T47D (cell line): Measurements from ENCODE around the gene MYO18B.

ENCODE experiments used
- DNase-seq, 2 experiments: peaks; one replicate each; pipeline versions ENCODE4 v3.0.0 to v3.0.0-alpha.2; 2011 to 2012; ENCODE audit warnings: low read depth in 1 of 2, low spot score in 1 of 2
- JUND ChIP-seq: IDR thresholded peaks from 2 replicates; pipeline ENCODE4 v1.6.1; 2012; ENCODE audit warnings: low read depth
- in situ Hi-C: cut with HindIII; loops from 2 replicates; pipeline ENCODE4 v1.10.0; 2016; ENCODE audit warnings: low sequenced_read_pairs, low pct_unique_long_range_greater_than_20kb

The MYO18B gene

DNA sequence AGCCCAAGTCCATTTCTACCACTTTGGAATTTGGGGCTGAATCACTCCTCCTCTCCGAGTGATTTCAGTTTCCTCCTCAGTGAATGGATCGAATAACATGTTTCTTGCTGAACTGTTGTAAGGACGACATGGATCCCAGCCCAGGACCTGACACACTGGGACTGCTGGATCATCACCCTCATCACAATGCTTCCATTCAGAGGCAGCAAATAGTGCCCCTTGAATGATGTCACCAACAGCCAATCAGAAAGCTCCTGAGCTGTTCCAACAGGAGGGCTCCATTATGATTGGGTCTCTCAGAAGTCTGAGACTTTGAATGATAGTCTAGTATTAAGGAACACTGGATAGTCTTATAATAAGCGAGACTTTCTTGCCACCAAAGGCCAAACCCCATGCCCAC is 158.9 kb downstream of the MYO18B start:
- in situ Hi-C loops = no loop called here
- no peak for DNase-seq
- TF ChIP-seq JUND = no peak

DNA sequence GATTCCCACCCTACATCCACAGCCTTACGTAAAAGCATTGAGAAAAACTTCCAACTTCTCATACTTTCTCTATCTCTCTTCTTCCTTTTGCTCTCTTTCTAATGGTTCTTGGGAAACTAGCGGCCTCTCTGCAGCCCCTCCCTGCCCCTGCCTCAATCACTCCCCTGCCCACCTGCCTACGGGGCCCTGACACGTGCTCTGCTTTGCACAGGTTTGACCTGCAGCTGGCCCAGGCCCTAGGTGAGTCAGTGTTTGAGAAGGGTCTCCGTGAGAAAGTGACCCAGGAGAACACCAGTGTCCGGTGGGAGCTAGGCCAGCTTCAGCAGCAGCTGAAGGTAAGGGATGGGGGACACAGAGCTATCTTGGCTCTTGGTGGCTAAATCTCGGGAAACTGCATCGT is 160.4 kb downstream of the MYO18B start:
- in situ Hi-C loops = no loop called here
- DNase-seq = no peak
- TF ChIP-seq JUND = no peak

DNA sequence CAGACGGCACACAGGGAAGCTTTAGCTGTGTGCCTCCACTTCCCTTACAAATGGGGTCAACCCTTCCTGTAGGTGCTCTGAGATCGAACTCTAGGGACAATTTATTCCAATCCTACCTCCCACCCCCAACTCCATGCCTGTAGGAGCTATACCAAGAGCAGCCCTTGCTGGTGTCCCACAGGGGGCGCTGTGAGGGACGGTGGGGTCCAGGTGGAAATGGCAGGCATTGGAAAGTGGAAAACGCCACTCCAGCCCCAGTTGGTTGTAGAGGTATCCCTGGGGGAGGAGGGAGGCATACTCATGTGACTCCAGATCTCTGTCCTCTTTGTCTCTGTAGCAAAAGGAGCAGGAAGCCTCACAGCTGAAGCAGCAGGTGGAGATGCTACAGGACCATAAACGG is 161.3 kb downstream of the MYO18B start:
- in situ Hi-C loops = no loop called here
- DNase-seq = no peak
- no peak for TF ChIP-seq JUND

DNA sequence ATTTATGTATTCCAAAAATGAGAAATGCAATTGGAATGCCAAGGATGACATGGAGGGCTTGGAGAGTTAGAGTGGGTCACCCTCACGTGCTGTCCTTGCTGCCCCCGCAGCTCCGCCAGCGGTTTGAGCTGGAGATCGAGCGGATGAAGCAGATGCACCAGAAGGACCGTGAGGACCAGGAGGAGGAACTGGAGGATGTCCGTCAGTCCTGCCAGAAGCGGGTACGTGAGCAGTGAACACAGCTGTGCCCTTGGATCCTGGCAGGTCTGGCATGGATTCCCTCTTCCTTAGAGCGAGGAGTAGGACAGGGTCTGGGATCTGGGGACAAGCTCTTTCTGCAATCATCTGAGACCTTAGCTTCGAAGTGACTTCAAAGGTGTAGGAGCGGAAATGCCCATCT is 166.2 kb downstream of the MYO18B start:
- in situ Hi-C loops = no loop called here
- TF ChIP-seq JUND = no peak
- no peak for DNase-seq

DNA sequence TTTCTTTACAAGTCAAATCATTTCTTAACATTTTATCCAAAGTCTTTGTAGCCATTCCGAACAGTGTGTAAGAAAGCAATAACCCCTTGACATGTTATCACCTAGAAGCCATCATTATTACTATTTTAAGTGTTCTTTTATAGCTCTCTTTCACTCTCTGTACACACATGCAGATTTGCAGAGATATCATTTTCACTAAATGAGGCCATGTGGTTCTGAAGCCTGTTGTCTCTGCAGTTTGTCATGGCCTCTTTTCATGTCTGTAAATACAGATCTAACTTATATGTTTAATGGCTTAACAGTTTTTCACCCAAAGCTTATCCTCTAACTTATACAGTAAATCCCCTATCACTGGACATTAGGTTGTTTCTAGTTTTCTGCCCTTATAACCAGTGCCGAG is 166.8 kb downstream of the MYO18B start:
- DNase-seq = no peak
- in situ Hi-C loops = no loop called here
- no peak for TF ChIP-seq JUND

DNA sequence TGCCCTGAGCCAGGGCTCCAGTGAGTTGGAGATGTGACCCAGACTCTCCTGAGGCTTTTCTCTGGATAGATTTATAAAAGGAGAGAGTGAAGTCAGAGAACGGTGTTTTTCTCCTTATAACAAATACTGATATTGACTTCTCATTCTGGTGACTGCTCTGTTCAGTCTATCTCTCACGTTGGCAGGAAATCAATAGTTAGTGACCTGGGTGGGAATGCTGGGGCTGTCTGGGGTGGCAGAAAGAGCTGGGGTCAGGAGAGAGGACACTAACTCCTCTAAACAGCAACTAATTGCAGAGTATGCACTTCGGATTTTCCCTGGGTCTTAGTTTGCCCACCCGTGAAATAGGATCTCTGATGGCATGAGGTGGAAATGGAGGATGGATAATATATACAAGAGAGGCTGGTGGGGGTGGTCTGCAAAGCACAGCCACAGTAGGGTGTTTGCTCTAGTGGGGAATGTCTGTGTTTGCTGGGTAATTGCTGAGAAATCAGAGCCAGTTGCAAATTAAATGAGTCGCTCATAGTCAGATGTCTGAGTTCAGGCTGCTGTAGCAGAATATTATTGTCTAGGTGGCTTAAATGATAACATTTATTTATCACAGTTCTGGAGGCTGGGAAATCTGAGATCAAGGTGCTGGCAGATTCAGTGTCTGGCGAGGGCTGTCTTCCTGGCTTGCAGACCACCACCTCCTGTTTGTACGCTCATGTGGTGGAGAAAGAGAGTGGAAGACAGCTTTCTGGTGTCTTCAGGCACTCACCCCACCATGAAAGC is 167.8 kb downstream of the MYO18B start:
- no peak for DNase-seq
- in situ Hi-C loops = no loop called here
- no peak for TF ChIP-seq JUND

DNA sequence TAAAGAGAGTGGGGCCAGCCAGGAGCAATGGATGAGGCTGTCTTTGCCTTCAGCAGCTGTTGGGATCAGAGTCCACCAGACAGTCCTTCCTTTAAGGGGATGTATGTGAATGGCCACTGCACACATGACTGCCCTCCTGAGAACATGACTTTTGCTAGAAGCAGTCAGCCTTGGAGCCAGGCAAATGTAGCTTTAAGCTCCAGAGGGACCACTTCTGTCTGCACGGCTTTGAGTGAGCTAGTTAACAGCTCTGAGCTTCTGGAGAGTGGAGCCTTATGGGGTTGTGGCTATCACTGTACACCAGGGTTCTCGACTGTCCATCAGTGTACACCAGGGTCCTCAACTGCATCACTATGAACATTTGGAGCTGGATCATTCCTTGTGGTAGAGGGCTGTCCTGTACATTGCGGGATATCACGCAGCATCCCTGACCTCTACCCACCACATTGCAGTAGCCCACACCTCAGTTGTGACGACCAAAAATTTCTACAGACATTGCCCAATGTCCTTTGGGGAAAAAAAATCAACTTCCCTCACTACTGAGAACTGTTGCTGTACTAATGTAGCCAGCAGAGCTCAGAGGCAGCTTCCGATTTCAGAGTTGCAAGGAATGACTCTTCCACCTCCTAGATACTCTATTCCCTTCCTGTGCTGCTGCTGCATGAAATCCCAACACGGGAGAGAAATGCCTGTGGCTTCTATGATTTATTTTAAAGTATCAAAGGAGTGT is 169.4 kb downstream of the MYO18B start:
- DNase-seq = no peak
- TF ChIP-seq JUND = no peak
- in situ Hi-C loops = no loop called here

DNA sequence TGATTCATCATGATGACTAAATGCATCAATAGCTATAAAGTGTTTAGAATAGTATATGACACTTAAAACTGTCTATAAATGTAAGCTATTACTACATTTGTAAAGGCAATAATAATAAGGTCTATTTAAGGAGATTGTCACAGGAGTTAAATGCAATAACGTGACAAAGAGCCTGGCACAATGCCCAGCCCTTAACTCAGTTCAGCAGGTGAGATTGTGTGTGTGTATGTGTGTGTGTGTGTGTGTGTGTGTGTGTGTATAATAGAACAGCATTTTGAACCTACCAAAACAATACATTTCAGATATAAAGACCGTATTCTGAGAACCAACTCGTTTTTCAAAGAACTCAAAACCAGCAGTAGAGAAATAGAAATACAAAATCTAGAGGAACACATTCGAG is 177.5 kb downstream of the MYO18B start:
- TF ChIP-seq JUND = no peak
- in situ Hi-C loops = no loop called here
- no peak for DNase-seq

DNA sequence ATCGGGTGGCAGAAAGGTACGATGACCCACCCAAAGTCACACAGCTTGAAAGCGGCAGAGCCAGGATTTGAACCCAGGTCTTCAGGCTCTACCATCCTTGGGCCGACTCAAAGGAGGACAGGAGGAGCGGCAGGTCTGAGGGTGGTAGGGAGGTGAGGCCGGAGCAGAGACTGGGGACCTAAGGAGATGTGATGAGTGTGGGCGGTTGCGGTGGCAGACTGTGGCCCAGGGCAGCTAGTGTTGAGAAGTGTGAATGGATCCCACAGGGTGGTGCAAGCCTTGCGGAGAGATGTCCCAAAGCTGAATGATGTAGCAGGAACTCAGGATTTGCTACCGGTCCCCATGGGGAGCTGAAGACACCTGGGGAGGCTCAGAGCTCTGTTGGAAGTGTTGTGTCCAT is 180.2 kb downstream of the MYO18B start:
- DNase-seq = no peak
- in situ Hi-C loops = no loop called here
- TF ChIP-seq JUND = no peak

DNA sequence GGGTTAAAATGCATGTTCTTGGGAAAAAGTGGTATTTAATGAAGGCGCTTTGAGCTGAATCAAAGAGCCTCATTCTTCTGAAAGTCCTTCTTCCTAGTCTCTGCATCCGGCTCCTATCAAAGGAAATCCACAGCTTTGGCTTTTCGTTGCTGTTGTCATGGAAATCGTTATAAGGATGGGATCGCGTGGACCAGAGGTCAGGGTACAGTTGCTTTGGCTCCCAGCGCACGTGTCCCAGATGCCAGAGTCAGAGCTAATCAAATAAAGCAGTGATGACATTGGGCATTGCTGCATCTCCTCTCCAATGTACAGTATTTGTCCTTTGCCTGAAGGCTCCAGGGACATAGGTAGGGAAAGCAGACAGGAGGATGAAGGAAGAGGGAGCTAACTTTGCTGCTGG is 181.9 kb downstream of the MYO18B start:
- in situ Hi-C loops = no loop called here
- no peak for TF ChIP-seq JUND
- no peak for DNase-seq

DNA sequence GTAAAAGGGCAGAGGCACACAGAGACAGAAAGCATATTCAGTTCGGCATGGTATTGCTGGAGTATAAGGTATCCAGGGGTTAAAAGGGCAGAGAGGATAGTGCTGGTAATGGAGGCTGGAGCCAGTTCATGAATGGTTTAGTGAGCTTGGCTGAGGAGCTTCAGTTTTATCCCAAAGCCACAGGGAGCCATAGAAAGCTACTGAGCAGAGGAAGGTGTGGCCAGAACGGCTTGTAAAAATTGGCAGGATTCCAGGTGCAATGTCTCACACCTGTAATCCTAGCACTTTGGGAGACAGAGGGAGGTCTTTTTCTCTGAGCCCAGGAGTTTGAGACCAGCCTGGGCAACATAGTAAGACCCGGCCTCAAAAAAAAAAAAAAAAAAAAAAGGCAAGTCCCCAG is 186.1 kb downstream of the MYO18B start:
- TF ChIP-seq JUND = no peak
- no peak for DNase-seq
- in situ Hi-C loops = no loop called here

DNA sequence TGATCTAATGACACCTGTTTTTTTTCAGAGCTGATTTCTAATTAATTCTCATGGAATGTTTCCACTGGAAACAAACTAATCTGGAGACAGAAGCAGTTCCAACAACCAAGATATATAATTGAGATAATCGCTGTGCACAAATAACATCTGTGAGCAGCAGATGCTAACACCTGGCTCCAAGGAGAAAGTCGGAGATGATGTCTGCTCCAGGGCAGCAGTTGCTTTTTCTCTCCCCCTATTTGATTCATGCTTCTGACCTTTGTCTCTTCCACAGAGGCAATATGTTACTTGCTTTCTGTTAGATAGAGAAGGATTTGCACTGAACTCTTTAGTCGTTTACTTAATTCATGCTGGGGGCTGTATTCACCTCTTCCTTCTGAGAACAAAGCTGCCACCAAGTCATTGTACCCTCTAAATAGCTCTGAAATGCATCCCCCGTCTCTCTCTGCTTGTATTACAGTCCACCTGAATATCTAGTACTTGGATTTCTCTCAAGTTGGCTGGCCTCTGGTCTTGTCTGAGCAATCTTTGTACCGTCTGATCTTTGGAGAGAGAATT is 187.4 kb downstream of the MYO18B start:
- in situ Hi-C loops = no loop called here
- TF ChIP-seq JUND = no peak
- DNase-seq = no peak

DNA sequence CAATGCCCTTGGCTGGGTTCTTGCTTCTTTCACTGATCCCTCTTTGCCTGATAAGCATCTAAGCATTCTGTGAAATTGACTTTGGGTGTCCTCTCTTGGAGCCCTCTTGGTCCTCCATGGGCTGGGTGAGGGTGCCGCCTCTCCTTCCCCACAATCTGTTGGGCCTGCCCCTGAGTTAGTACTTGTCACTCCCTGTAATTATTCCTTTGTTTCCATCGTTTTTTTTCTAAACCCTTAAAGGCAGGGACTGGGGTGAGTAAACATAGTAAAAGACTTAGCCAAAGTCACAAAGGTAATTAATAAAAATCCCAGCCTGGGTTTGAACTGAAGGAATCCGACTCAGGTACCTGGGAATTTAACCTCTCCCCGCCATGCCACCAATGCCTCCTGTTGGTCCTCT is 188.1 kb downstream of the MYO18B start:
- in situ Hi-C loops = no loop called here
- TF ChIP-seq JUND = no peak
- DNase-seq = no peak
